Mesendoderm (in vitro differentiated cells): ENCODE data around the gene PLEKHG4B. TPM values are rescaled to one million over a fixed set of nuclear protein-coding genes. Genes with fewer than 3 reads are reported as not detected.
"Not testable (repeated sequence)": the region's sequence is repeated elsewhere in the genome, so short reads cannot be mapped to it uniquely, and the experiment has no call there.

Experiments used
- DNase-seq: peaks from one replicate; pipeline ENCODE4 v3.0.0; 2013
- H2AK5ac ChIP-seq: 2 replicates; pipeline ENCODE4 v1.6.1; 2013; ENCODE audit warnings: low read length, inconsistent platforms
- H2BK120ac ChIP-seq: 2 replicates; pipeline ENCODE4 v1.6.1; 2013; ENCODE audit warnings: low read depth, mild to moderate bottlenecking, low read length, moderate library complexity, mixed read lengths
- H2BK15ac ChIP-seq: replicated peaks from 2 replicates; pipeline ENCODE4 v1.6.1; 2013; ENCODE audit warnings: low read depth, mild to moderate bottlenecking, moderate library complexity
- H2BK5ac ChIP-seq: 2 replicates; pipeline ENCODE4 v1.6.1; 2013; ENCODE audit warnings: low read length, inconsistent platforms
- H3K18ac ChIP-seq: 2 replicates; pipeline ENCODE4 v1.6.1; 2013; ENCODE audit warnings: mild to moderate bottlenecking, low read length, mixed read lengths
- H3K23ac ChIP-seq: one replicate; pipeline ENCODE4 v1.6.1; 2013; ENCODE audit warnings: low read length
- H3K27ac ChIP-seq: 2 replicates; pipeline ENCODE4 v1.5.1; 2013; ENCODE audit warnings: low read depth, mild to moderate bottlenecking, inconsistent platforms, low read length, moderate library complexity
- H3K27me3 ChIP-seq: 2 replicates; pipeline ENCODE4 v1.6.1; 2013; ENCODE audit warnings: low read length, control low read depth, mild to moderate bottlenecking, inconsistent platforms; ENCODE audit not compliant: insufficient read depth, poor library complexity
- H3K36me3 ChIP-seq: 2 replicates; pipeline ENCODE4 v1.6.1; 2013; ENCODE audit warnings: low read length, inconsistent platforms; ENCODE audit not compliant: control insufficient read depth, insufficient read depth
- H3K4ac ChIP-seq: one replicate; pipeline ENCODE4 v1.6.1; 2013; ENCODE audit warnings: low read depth, mild to moderate bottlenecking, low read length, moderate library complexity
- H3K4me1 ChIP-seq: 2 replicates; pipeline ENCODE4 v1.6.1; 2013; ENCODE audit warnings: low read depth, low read length, inconsistent platforms; ENCODE audit not compliant: control insufficient read depth
- H3K4me2 ChIP-seq: 2 replicates; pipeline ENCODE4 v1.6.1; 2013; ENCODE audit warnings: low read length
- H3K4me3 ChIP-seq: 2 replicates; pipeline ENCODE4 v1.5.1; 2013; ENCODE audit warnings: mild to moderate bottlenecking, low read length
- H3K56ac ChIP-seq: one replicate; pipeline ENCODE4 v1.6.1; 2013; ENCODE audit warnings: low read length
- H3K79me1 ChIP-seq: 2 replicates; pipeline ENCODE4 v1.6.1; 2013; ENCODE audit warnings: low read length, inconsistent platforms
- H3K79me2 ChIP-seq: 2 replicates; pipeline ENCODE4 v1.6.1; 2013; ENCODE audit warnings: mild to moderate bottlenecking, low read length; ENCODE audit not compliant: control insufficient read depth, insufficient read depth
- H3K9ac ChIP-seq: 2 replicates; pipeline ENCODE4 v1.6.1; 2013; ENCODE audit warnings: low read length, inconsistent platforms
- H4K5ac ChIP-seq: one replicate; pipeline ENCODE4 v1.6.1; 2013; ENCODE audit warnings: low read length
- H4K8ac ChIP-seq: one replicate; pipeline ENCODE4 v1.6.1; 2013; ENCODE audit warnings: low read depth, mild to moderate bottlenecking, control low read depth, low read length, moderate library complexity
- WGBS: extraction: QIAGEN DNeasy Blood & Tissue Kit; methylation state at CpG from one replicate; pipeline ENCODE4 v1.1.7; 2013; ENCODE audit warnings: low lambda C conversion rate, missing lambda C conversion rate; ENCODE audit not compliant: insufficient coverage; ENCODE audit errors: extremely low coverage; 5-methylcytosine and 5-hydroxymethylcytosine counted together
- small RNA-seq: library from polyadenylated mRNA; stranded (forward); fragments of <200 nt; extraction: miRNeasy Mini kit (QIAGEN cat#:217004); gene quantifications from one replicate; pipeline ENCODE3, GENCODE V24; 2013; ENCODE audit not compliant: insufficient read depth

The PLEKHG4B gene

GRCh38 chr5:237931-238330, 146.0 kb downstream of the PLEKHG4B start:
- not testable (repeated sequence) for H3K9ac ChIP-seq, H2AK5ac ChIP-seq, H3K79me1 ChIP-seq, H3K4ac ChIP-seq, H2BK5ac ChIP-seq, H3K4me3 ChIP-seq, H3K56ac ChIP-seq, H3K27me3 ChIP-seq, H3K4me1 ChIP-seq, DNase-seq, H2BK15ac ChIP-seq, H3K23ac ChIP-seq, H3K18ac ChIP-seq, H2BK120ac ChIP-seq, H4K5ac ChIP-seq, H3K4me2 ChIP-seq, H3K27ac ChIP-seq, H4K8ac ChIP-seq, H3K79me2 ChIP-seq, H3K36me3 ChIP-seq
- no CpG with 5 or more reads among the region's 8 CpGs for WGBS

Small RNA genes within 50 kb of the gene (small RNA-seq; reads per million reads assigned to genes)
- not detected for gene RF00019
